Measurements from ENCODE around the gene SHC4. TPM values are rescaled to one million over a fixed set of nuclear protein-coding genes. Genes with fewer than 3 reads are reported as not detected.
"Not testable (repeated sequence)": the region's sequence is repeated elsewhere in the genome, so short reads cannot be mapped to it uniquely, and the experiment has no call there.

SHC4 gene, protein sequence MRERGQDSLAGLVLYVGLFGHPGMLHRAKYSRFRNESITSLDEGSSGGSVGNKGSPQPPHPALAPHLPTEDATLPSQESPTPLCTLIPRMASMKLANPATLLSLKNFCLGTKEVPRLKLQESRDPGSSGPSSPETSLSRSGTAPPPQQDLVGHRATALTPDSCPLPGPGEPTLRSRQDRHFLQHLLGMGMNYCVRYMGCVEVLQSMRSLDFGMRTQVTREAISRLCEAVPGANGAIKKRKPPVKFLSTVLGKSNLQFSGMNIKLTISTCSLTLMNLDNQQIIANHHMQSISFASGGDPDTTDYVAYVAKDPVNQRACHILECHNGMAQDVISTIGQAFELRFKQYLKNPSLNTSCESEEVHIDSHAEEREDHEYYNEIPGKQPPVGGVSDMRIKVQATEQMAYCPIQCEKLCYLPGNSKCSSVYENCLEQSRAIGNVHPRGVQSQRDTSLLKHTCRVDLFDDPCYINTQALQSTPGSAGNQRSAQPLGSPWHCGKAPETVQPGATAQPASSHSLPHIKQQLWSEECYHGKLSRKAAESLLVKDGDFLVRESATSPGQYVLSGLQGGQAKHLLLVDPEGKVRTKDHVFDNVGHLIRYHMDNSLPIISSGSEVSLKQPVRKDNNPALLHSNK
- 0.55 TPM for total RNA-seq

DNA sequence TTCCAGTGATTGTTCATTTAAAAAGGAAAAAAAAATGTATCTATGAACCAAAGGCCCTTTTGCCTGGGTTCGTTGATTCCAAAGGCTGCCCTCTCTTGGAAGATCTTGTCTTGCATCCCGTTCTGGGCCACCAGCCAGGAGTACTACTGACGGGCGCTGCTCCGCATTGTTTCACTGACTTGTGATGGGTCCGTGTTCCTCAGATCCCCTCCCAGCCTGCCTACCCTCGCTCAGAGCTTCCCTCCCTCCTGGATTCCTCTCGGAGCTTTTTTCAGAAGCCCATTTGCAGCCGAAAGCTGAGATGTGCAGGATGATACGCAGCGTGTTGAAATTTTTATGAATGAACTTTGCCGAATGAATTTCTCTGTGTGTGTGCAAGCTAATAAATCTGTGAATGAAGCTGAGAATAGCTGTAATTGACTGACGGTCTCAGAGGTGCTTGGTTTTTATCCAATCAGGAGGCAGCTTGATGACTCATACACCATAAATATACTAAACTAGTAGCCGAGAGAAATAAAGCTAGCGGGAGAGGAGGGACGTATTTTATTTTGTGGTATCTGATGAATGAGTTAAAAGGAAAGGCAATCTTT lies at the start of gene SHC4:
Gene SHC4 (minus strand): TSS at position 396 of the 590 bp plus-strand sequence. CDS start 904 bp downstream, outside the sequence.
- DNase-seq (ENCODE audit: low spot score) = peak; percentile 66

DNA sequence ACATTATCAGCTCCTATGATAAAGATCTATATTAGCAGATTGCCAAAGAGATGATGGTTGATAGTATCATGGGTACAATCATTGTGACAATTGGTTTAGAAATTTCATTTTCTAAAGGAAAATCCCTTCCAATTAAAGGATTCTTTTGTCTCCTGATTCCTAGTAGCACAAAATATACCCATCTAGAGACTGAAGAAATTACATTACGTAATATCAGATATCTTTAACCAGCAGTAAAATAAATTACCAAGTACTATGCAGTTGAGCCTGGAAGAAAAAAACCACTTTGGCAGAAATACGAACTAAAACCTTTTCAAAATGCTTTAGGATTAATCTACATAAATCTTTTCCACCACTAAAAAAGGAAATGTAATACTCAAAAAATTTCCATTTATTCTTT lies 35.6 kb upstream of the SHC4 start:
- DNase-seq (ENCODE audit: low spot score) = no peak

DNA sequence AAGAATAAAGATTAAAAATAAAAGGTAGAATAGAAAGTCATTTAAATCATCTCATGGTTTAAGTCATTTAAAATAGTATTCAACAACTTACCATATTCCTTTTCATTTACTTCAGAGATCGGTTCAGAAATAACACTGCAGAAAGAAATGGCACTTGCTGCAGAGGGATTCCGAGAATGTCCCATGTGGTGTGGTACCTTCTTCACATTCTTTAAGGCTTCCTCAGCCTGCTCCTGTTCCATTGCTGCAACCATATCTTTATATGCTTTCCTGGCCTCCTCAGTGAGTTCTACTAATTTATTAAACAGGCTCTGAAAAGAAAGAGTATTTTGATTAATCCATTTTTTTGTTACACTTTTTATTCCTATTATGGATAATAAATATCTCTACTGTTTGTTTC lies 32.6 kb upstream of the SHC4 start:
- DNase-seq (ENCODE audit: low spot score) = no peak

DNA sequence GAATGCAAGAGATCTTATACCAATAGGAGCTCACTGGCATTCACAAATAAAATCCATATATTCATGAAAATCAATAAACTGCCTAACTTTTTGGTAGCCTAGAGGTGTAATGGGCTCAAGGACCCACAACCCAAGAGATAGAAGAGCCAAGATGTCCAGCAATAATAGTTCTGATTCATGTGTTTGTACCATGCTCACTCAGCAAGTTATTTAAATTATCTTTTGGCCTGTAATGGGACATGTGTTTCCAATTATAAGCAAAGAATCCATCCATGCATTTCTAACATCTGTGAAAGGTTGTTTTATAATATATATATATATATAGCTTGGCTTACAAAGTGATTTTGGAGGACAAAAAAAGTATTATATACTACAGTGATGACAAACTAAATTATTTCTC lies 29.7 kb upstream of the SHC4 start:
- DNase-seq (ENCODE audit: low spot score) = no peak

GRCh38 chr15:48992545-48992944 lies 28.8 kb upstream of the SHC4 start:
- DNase-seq (ENCODE audit: low spot score) = no peak

DNA sequence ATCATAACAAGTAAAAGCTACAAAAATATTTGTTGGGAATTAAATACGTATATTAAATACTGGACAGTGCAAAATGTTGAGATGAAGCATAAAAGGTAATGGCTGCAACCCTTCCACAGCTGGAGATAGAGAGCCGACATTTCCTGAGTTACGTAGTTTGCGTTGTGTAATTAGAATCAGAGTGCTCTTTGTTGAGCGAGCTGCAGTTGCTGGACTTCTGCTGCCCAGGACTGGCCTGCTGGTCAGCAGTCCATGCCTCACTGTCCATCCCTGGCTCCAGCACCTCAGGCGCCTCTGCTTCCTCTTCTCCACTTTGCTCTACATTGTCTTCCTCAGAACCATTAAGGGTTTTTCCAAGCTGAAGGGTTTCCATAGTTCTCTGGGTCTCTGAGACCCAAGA lies 28.4 kb upstream of the SHC4 start:
- no peak for DNase-seq (ENCODE audit: low spot score)

DNA sequence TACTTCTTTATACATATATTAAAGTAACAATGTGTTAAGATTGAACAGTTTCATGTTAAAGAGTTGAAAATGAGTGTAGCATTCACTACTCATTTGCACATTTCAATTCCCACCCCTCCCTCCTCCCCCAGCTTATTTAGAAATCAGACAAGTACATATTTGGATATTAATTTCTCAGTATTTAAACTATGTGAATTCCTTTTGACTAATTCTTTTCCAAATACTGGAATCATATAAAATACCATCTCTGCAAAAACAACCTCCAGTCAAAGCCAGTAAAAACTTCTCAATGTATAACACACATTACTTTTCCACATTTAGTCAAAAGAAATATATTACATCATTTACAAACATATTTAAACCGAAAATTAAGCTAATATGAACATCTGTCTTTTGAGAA lies 25.5 kb upstream of the SHC4 start:
- DNase-seq (ENCODE audit: low spot score) = no peak

DNA sequence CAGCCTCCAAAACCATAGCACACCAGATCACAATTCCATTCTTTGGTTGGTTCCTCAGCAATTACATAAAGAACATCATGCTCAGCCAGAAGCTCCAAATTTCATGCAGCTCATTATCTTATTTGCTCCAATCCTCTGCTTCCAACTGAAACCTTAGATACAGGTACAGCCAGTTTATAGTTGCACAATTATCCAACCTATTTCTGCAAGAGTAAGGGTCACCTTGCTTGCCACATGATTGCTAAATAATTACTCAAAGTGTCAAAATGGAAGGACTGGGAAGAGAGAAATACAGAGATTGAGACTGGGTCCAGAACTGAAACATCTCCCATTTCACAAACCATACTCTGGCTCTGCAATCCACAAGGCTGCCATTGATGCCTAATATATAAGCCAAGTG lies 23.4 kb upstream of the SHC4 start:
- DNase-seq (ENCODE audit: low spot score) = no peak

GRCh38 chr15:48986240-48986639 lies 22.5 kb upstream of the SHC4 start:
- DNase-seq (ENCODE audit: low spot score) = no peak

GRCh38 chr15:48985516-48985915 lies 21.8 kb upstream of the SHC4 start:
- DNase-seq (ENCODE audit: low spot score) = no peak

- no peak for DNase-seq (ENCODE audit: low spot score)
Measured at GRCh38 chr15:48984811-48985352, 21.2 kb upstream of the SHC4 start.

- no peak for DNase-seq (ENCODE audit: low spot score)
Measured at GRCh38 chr15:48984021-48984710, 20.4 kb upstream of the SHC4 start.

- DNase-seq (ENCODE audit: low spot score) = no peak
Measured at GRCh38 chr15:48983300-48983699, 19.6 kb upstream of the SHC4 start.

GRCh38 chr15:48981941-48982340 lies 18.2 kb upstream of the SHC4 start:
- no peak for DNase-seq (ENCODE audit: low spot score)

DNA sequence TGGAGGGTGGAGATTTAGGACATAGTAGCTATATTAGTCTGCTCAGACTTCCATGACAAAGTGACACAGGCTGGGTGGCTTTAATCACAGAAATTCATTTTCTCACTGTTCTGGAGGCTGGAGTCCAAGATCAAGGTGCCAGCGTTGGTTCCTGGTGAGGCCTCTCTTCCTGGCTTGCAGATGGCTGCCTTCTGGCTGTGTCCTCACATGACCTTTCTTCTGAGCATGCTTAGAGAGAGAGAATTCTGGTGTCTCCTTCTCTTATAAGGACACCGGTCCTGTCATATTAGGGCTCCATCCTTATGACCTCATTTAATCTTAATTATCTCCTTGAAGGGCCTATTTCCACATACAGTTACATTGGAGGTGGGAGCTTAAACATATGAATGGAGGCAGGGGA lies 14.9 kb upstream of the SHC4 start:
- DNase-seq (ENCODE audit: low spot score) = no peak

- no peak for DNase-seq (ENCODE audit: low spot score)
Measured at GRCh38 chr15:48976444-48977088, 12.8 kb upstream of the SHC4 start.

DNA sequence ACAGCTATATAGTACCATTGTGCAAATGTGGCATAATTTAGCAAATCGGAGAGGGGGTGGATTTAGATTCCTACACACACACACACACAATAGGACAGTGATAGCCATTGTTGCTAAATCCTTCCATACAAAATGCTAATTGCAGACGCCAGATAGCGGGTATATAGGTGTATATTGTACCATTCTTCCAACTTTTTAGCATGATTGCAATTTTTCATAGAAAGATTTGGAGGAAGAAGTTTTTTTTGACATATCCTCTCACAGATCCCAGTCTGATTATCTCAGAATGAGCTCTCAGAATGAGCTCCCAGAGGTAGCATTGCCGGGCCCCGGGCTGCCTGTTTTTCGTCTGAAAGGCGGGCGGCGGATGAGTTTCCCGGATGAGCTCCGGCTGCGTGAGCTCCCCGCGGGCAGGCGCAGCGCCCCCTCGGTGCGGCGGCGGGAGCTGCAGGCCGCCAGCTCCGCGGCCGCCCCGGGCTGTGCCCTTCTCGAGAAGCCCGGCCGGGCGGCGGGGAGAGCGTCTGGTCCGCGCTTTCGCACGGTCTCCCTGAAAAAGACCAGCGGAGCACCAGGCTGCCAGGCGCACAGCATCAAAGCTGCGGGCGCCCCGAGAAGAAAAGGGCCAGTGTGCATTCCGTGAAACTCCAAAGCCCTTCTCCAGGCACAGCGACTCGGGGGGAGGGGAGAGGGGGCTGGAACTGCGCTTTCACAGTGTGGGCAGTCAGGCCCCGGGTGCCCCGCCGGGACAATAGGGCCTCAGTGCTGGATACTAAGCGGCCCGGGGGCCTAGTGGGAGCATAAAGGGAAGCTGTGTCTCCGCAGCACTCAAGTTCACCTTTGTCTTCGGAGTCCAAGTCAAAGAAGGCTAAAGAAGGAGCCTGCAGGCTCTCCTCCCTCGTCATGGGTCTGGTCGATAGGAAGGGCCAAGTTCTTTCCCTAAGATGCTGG lies 12.0 kb upstream of the SHC4 start:
- DNase-seq (ENCODE audit: low spot score) = peak; percentile 78

GRCh38 chr15:48974882-48975281 lies 11.2 kb upstream of the SHC4 start:
- no peak for DNase-seq (ENCODE audit: low spot score)

GRCh38 chr15:48972750-48973503 lies 9.2 kb upstream of the SHC4 start:
- DNase-seq (ENCODE audit: low spot score) = no peak

DNA sequence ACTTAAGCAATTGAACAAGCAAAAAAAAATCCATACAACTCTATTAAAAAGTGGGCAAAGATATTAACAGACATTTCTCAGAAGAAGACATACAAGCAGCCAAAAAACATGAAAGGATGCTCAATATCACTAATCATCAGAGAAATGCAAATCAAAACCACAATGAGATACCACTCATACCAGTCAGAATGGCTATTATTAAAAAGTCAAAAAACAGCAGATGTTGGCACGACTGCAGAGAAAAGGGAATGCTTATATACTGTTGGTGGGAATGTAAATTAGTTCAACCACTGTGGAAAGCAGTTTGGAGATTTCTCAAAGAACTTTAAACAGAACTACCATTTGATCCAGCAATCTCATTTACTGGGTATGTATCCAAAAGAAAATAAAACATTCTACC lies 7.2 kb upstream of the SHC4 start:
- not testable (repeated sequence) for DNase-seq (ENCODE audit: low spot score)
